HepG2 (cell line): ENCODE data around the gene MAPK14. TPM values are rescaled to one million over a fixed set of nuclear protein-coding genes. Genes with fewer than 3 reads are reported as not detected.

Source experiments
- ATAC-seq: fragments of 200-7000 bp; cut with Tn5 transposase; 3 replicates; pipeline ENCODE4 v1.9.1; 2020; ENCODE audit warnings: mild to moderate bottlenecking, moderate library complexity
- BruUV-seq: library from RNA; stranded (reverse); fragments of 400-500 nt; replicated peaks from 2 replicates; lab custom pipeline; 2021; lab: Mats Ljungman, UMichigan
- CTCF ChIA-PET: fragments of 300-600 bp; formaldehyde crosslinking; extraction: SDS; loops from one replicate; lab custom pipeline; 2021; ENCODE audit warnings: low total read pairs, inconsistent platforms, low intra/inter-chr PET ratio; lab: Yijun Ruan, JAX
- POLR2A ChIA-PET: fragments of 350-600 bp; sonication (Branson Sonifier 250); formaldehyde crosslinking; loops from one replicate; lab custom pipeline; 2020; ENCODE audit warnings: antibody characterized with exemption, inconsistent platforms; lab: Yijun Ruan, JAX
- DNase-seq: peaks from one replicate; pipeline ENCODE4 v3.0.0-alpha.2; 2015; ENCODE audit warnings: low spot score
- FAIRE-seq: peaks from 3 replicates; lab custom pipeline; 2011; peaks lifted over from hg19 to GRCh38; lab: Jason Lieb, UNC
- H2AFZ ChIP-seq: one replicate; pipeline ENCODE4 v1.6.1; 2011; ENCODE audit warnings: low read length, inconsistent platforms
- H3K27ac ChIP-seq: fragments of 300-600 bp; 3 replicates; pipeline ENCODE4 v1.8.0; 2011; ENCODE audit warnings: mixed run types, mild to moderate bottlenecking, mixed read lengths, low read length, inconsistent platforms; ENCODE audit not compliant: insufficient read depth; ENCODE audit errors: extremely low read length
- H3K27me3 ChIP-seq, 2 experiments: fragments of 200-600 bp in 1 of 2; 2 replicates in 1 of 2; 3 replicates in 1 of 2; pipeline versions ENCODE4 v1.6.0 to v1.8.0; 2011; ENCODE audit warnings: low read length in 2 of 2, mild to moderate bottlenecking in 2 of 2, moderate library complexity in 2 of 2, inconsistent platforms in 1 of 2; ENCODE audit not compliant: insufficient read depth in 2 of 2, control insufficient read depth in 1 of 2
- H3K36me3 ChIP-seq, 2 experiments: fragments of 200-600 bp in 1 of 2; replicated peaks in 1 of 2; 2 replicates in 1 of 2; 3 replicates in 1 of 2; pipeline versions ENCODE4 v1.5.1 to v1.8.0; 2011; ENCODE audit warnings: low read length in 2 of 2, inconsistent platforms in 1 of 2; ENCODE audit not compliant: insufficient read depth in 2 of 2, control insufficient read depth in 1 of 2
- H3K4me1 ChIP-seq: 2 replicates; pipeline ENCODE4 v1.5.1; 2012; ENCODE audit warnings: low read length, inconsistent platforms; ENCODE audit not compliant: insufficient read depth
- H3K4me2 ChIP-seq: 2 replicates; pipeline ENCODE4 v1.6.0; 2011; ENCODE audit warnings: low read depth, low read length, inconsistent platforms
- H3K4me3 ChIP-seq, 3 experiments: fragments of 200-600 bp in 1 of 3; sonication (generic), shearing (Covaris generic) in 1 of 3; replicated peaks in 1 of 3; 2 replicates each; pipeline ENCODE4 v1.5.1; 2011 to 2016; ENCODE audit warnings: low read length in 3 of 3, inconsistent platforms in 2 of 3, low read depth in 2 of 3, mild to moderate bottlenecking in 2 of 3, control low read depth in 1 of 3, mixed read lengths in 1 of 3; ENCODE audit not compliant: insufficient read depth in 1 of 3
- H3K79me2 ChIP-seq: one replicate; pipeline ENCODE4 v1.6.1; 2011; ENCODE audit warnings: low read length, inconsistent platforms; ENCODE audit not compliant: insufficient read depth
- H3K9ac ChIP-seq: 2 replicates; pipeline ENCODE4 v1.6.0; 2011; ENCODE audit warnings: mild to moderate bottlenecking, low read depth, low read length, inconsistent platforms; ENCODE audit not compliant: insufficient read depth
- H3K9me3 ChIP-seq: 2 replicates; pipeline ENCODE4 v1.5.1; 2012; ENCODE audit warnings: mild to moderate bottlenecking, low read length
- H4K20me1 ChIP-seq: 2 replicates; pipeline ENCODE4 v1.6.0; 2011; ENCODE audit warnings: inconsistent platforms, mild to moderate bottlenecking, low read length, moderate library complexity; ENCODE audit not compliant: insufficient read depth
- GATAD1 ChIP-seq: IDR thresholded peaks from 2 replicates; pipeline ENCODE4 v1.6.1; 2016; ENCODE audit warnings: missing genetic modification reagents, missing compliant biosample characterization
- KDM3A ChIP-seq: IDR thresholded peaks from 2 replicates; pipeline ENCODE4 v1.6.1; 2018; ENCODE audit warnings: low read depth, missing compliant biosample characterization
- NCOA5 ChIP-seq: sonication (generic); formaldehyde crosslinking; IDR thresholded peaks from 2 replicates; pipeline ENCODE4 v1.4.0; 2020; ENCODE audit warnings: missing genetic modification reagents
- TBX3 ChIP-seq: fragments of 450-650 bp; IDR thresholded peaks from 2 replicates; pipeline ENCODE4 v1.6.1; 2017; ENCODE audit warnings: antibody characterized with exemption, mild to moderate bottlenecking, inconsistent platforms, borderline replicate concordance
- THRA ChIP-seq: sonication (generic); formaldehyde crosslinking; IDR thresholded peaks from 2 replicates; pipeline ENCODE4 v1.4.0; 2020; ENCODE audit warnings: missing genetic modification reagents, borderline replicate concordance
- TOPORS ChIP-seq: sonication (generic); formaldehyde crosslinking; IDR thresholded peaks from 2 replicates; pipeline ENCODE4 v1.8.0; 2023; ENCODE audit warnings: mild to moderate bottlenecking, missing genetic modification reagents
- ZBTB46 ChIP-seq: sonication (generic); formaldehyde crosslinking; IDR thresholded peaks from 2 replicates; pipeline ENCODE4 v1.4.0; 2020; ENCODE audit warnings: mild to moderate bottlenecking, missing genetic modification reagents, borderline replicate concordance
- ZBTB8A ChIP-seq: sonication (generic); formaldehyde crosslinking; IDR thresholded peaks from 2 replicates; pipeline ENCODE4 v1.4.0; 2020; ENCODE audit warnings: mild to moderate bottlenecking, low read depth, missing genetic modification reagents, borderline replicate concordance
- ZNF326 ChIP-seq: sonication (generic); formaldehyde crosslinking; IDR thresholded peaks from 2 replicates; pipeline ENCODE4 v1.4.0; 2020; ENCODE audit warnings: missing genetic modification reagents, borderline replicate concordance
- ZNF331 ChIP-seq: sonication (generic); formaldehyde crosslinking; IDR thresholded peaks from 2 replicates; pipeline ENCODE4 v1.4.0; 2020; ENCODE audit warnings: missing genetic modification reagents
- ZNF713 ChIP-seq: sonication (generic); formaldehyde crosslinking; IDR thresholded peaks from 2 replicates; pipeline ENCODE4 v1.4.0; 2020; ENCODE audit warnings: mild to moderate bottlenecking, missing genetic modification reagents
- WGBS: methylation state at CpG from one replicate; pipeline ENCODE4 v1.1.6; 2017; ENCODE audit warnings: low lambda C conversion rate; 5-methylcytosine and 5-hydroxymethylcytosine counted together
- in situ Hi-C: cut with HindIII; loops from 2 replicates; pipeline ENCODE4 v1.10.0; 2017; ENCODE audit warnings: low pct_unique_long_range_greater_than_20kb; ENCODE audit not compliant: extremely low pct_ligation_motif_present
- intact Hi-C: fragments of 100-400 bp; cut with micrococcal nuclease; formaldehyde crosslinking; loops from one replicate; pipeline ENCODE4 v1.10.0; 2022; ENCODE audit not compliant: unreplicated experiment
- polyA plus RNA-seq, 8 experiments: library from polyadenylated mRNA; depleted of rRNA in 3 of 8; stranded (reverse) in 7 of 8; unstranded in 1 of 8; fragments of >200 nt; fragmentation: Illumina TruSeq in 4 of 8; extraction: Trizol in 4 of 8; gene quantifications; 2 replicates each; pipeline versions ENCODE4 v1.2.1 to v1.2.3, GENCODE V29; 2011 to 2016; ENCODE audit warnings: low read depth in 4 of 8, missing spikeins in 1 of 8, mixed read lengths in 1 of 8; ENCODE audit not compliant: insufficient read depth in 1 of 8
- total RNA-seq, 5 experiments: library from RNA; depleted of rRNA; stranded (reverse); fragments of >200 nt; fragmentation: Illumina TruSeq; extraction: Trizol; gene quantifications; 2 replicates each; pipeline ENCODE4 v1.2.3, GENCODE V29; 2016; ENCODE audit warnings: low read depth in 1 of 5

MAPK14 gene
- total and polyA plus RNA-seq, 2 of the 13 experiments (the other 11 are each of a cell fraction or from before 2014, with no cell fraction given) = 66.3 to 67.3 TPM

- ATAC-seq (no peak), FAIRE-seq (no peak), DNase-seq (no peak)
- Histone ChIP-seq H3K27ac (no peak overlapping the region), H3K27me3 (peaks cover 0 to 25% of the 10 kb centered on the region in 2 experiments; a peak in 3 of 5 replicates), H3K4me2 (no peak overlapping the region), H3K4me3 (no peak overlapping the region), H3K9ac (no peak overlapping the region), H3K4me1 (no peaks in the 10 kb centered on the region), H2AFZ (no peak overlapping the region), H3K36me3 (no peaks in the 10 kb centered on the region), H4K20me1 (no peaks in the 10 kb centered on the region), H3K79me2 (no peaks in the 10 kb centered on the region), H3K9me3 (no peaks in the 10 kb centered on the region)
- TF ChIP-seq ZNF713 (CRISPR knock-in tag) (no peak), THRA (CRISPR knock-in tag) (no peak), GATAD1 (CRISPR knock-in tag) (no peak), ZBTB46 (CRISPR knock-in tag) (no peak), TBX3 (no peak), ZNF326 (CRISPR knock-in tag) (no peak), NCOA5 (CRISPR knock-in tag) (no peak), ZBTB8A (CRISPR knock-in tag) (no peak), TOPORS (CRISPR knock-in tag) (no peak), KDM3A (CRISPR knock-in tag) (no peak), ZNF331 (CRISPR knock-in tag) (no peak)
- WGBS = 15% methylated on average over 3 of the region's 3 CpGs
- POLR2A ChIA-PET = interaction anchor here (0.6 kb wide), 1 partner anchor 556 kb away, joined by 3 read pairs; no protein-coding TSS in a partner anchor
- in situ Hi-C loops (no loop called here), intact Hi-C loops (no loop called here)
- no TSS peak for BruUV-seq
- CTCF ChIA-PET = no interaction called here
These were observed 34.5 kb upstream of the MAPK14 start for GRCh38 chr6:35993150-35993549.
